B cell (primary cell): Measurements from ENCODE around the gene PDZD4. TPM values are rescaled to one million over a fixed set of nuclear protein-coding genes. Genes with fewer than 3 reads are reported as not detected.

Experiments used
- ATAC-seq: fragments of 200-7000 bp; cut with Tn5 transposase; one replicate; pipeline ENCODE4 v1.10.0; 2021; ENCODE audit warnings: low read depth, mild to moderate bottlenecking, moderate number of reproducible peaks, moderate library complexity
- CTCF ChIA-PET: fragments of 350-600 bp; sonication (Branson Sonifier 250); formaldehyde crosslinking; loops from one replicate; lab custom pipeline; 2021; ENCODE audit warnings: antibody characterized with exemption, inconsistent platforms; lab: Charles Lee
- POLR2A ChIA-PET: fragments of 350-600 bp; sonication (Branson Sonifier 250); formaldehyde crosslinking; loops from one replicate; lab custom pipeline; 2021; ENCODE audit warnings: antibody characterized with exemption; lab: Charles Lee
- DNase-seq: peaks from one replicate; pipeline ENCODE4 v3.0.0; 2013
- H2AFZ ChIP-seq: 2 replicates; pipeline ENCODE4 v1.6.1; 2012; ENCODE audit warnings: mild to moderate bottlenecking, low read depth, low read length; ENCODE audit not compliant: insufficient read depth, poor library complexity, severe bottlenecking
- H3K27ac ChIP-seq, 2 donors: 1 replicate in 1 of 2; 2 replicates in 1 of 2; pipeline ENCODE4 v1.5.1; 2012 to 2013; ENCODE audit warnings: low read length in 2 of 2, mild to moderate bottlenecking in 2 of 2, moderate library complexity in 1 of 2
- H3K27me3 ChIP-seq, 4 experiments: fragments of 200-600 bp in 1 of 4; sonication (generic) in 1 of 4; replicated peaks in 1 of 4; 1 replicate in 2 of 4; 2 replicates in 2 of 4; pipeline versions ENCODE4 v1.6.1 to v1.7.0; 2013 to 2016; ENCODE audit warnings: low read length in 3 of 4, mild to moderate bottlenecking in 2 of 4, mixed read lengths in 1 of 4, moderate library complexity in 1 of 4; ENCODE audit not compliant: insufficient read depth in 4 of 4, control insufficient read depth in 3 of 4; ENCODE audit errors: control extremely low read depth in 1 of 4
- H3K36me3 ChIP-seq, 2 experiments: replicated peaks in 1 of 2; 1 replicate in 1 of 2; 2 replicates in 1 of 2; pipeline versions ENCODE4 v1.6.1 to v1.7.1; 2013; ENCODE audit warnings: low read length in 1 of 2; ENCODE audit not compliant: insufficient read depth in 2 of 2, control insufficient read depth in 1 of 2; ENCODE audit errors: control extremely low read depth in 1 of 2, extremely low read depth in 1 of 2
- H3K4me1 ChIP-seq, 2 donors: fragments of 200-600 bp in 1 of 2; sonication (generic) in 1 of 2; 1 replicate in 1 of 2; 2 replicates in 1 of 2; pipeline versions ENCODE4 v1.5.1 to v1.6.1; 2013 to 2017; ENCODE audit warnings: low read length in 2 of 2; ENCODE audit not compliant: control insufficient read depth in 2 of 2, insufficient read depth in 2 of 2
- H3K4me2 ChIP-seq: replicated peaks from 2 replicates; pipeline ENCODE3; 2012; ENCODE audit warnings: mild to moderate bottlenecking, low read depth, low read length; ENCODE audit not compliant: poor library complexity, severe bottlenecking
- H3K4me3 ChIP-seq, 5 experiments: fragments of 200-600 bp in 1 of 5; sonication (generic) in 1 of 5; 1 replicate in 3 of 5; 2 replicates in 2 of 5; pipeline versions ENCODE4 v1.5.1 to v1.7.0; 2011 to 2016; ENCODE audit warnings: low read length in 4 of 5, mild to moderate bottlenecking in 4 of 5, low read depth in 2 of 5, control low read depth in 1 of 5, moderate library complexity in 1 of 5; ENCODE audit not compliant: insufficient read depth in 1 of 5; ENCODE audit errors: control extremely low read depth in 1 of 5, extremely low read depth in 1 of 5
- H3K79me2 ChIP-seq: fragments of 200-600 bp; sonication (generic); one replicate; pipeline ENCODE4 v1.6.0; 2016; ENCODE audit warnings: low read length; ENCODE audit not compliant: control insufficient read depth, insufficient read depth
- H3K9ac ChIP-seq: fragments of 200-600 bp; sonication (generic); 2 replicates; pipeline ENCODE4 v1.6.1; 2017; ENCODE audit warnings: mild to moderate bottlenecking, low read length, moderate library complexity
- H3K9me3 ChIP-seq, 3 donors: one replicate each; pipeline versions ENCODE4 v1.6.1 to v1.7.1; 2013; ENCODE audit warnings: low read length in 2 of 3; ENCODE audit not compliant: control insufficient read depth in 2 of 3, insufficient read depth in 1 of 3; ENCODE audit errors: control extremely low read depth in 1 of 3
- H4K20me1 ChIP-seq: 2 replicates; pipeline ENCODE4 v1.6.0; 2012; ENCODE audit warnings: mild to moderate bottlenecking, low read length; ENCODE audit not compliant: insufficient read depth, control insufficient read depth, poor library complexity, severe bottlenecking
- H3K27ac Mint-ChIP-seq: one replicate; pipeline ENCODE4 v1.8.0; 2021; ENCODE audit warnings: mixed read lengths
- H3K27me3 Mint-ChIP-seq: one replicate; pipeline ENCODE4 v1.8.0; 2021; ENCODE audit warnings: mixed read lengths
- H3K4me1 Mint-ChIP-seq: one replicate; pipeline ENCODE4 v1.8.0; 2021; ENCODE audit warnings: mixed read lengths
- H3K4me3 Mint-ChIP-seq: one replicate; pipeline ENCODE4 v1.8.0; 2021; ENCODE audit warnings: mixed read lengths
- H3K9me3 Mint-ChIP-seq: one replicate; pipeline ENCODE4 v1.8.0; 2022; ENCODE audit warnings: mixed read lengths; ENCODE audit not compliant: insufficient read depth
- EZH2 ChIP-seq: IDR thresholded peaks from 2 replicates; pipeline ENCODE4 v1.6.1; 2012; ENCODE audit warnings: borderline replicate concordance, low read depth, mild to moderate bottlenecking, moderate library complexity, low read length; ENCODE audit not compliant: insufficient read depth, poor library complexity, severe bottlenecking
- WGBS: methylation state at CpG from one replicate; pipeline ENCODE4 v1.1.5; 2013; ENCODE audit warnings: missing lambda C conversion rate; ENCODE audit not compliant: insufficient coverage; 5-methylcytosine and 5-hydroxymethylcytosine counted together
- intact Hi-C: fragments of 100-400 bp; cut with micrococcal nuclease; formaldehyde crosslinking; loops from one replicate; pipeline ENCODE4 v1.10.0; 2022
- polyA plus RNA-seq: library from polyadenylated mRNA; depleted of rRNA; stranded (reverse); fragments of >200 nt; gene quantifications from 2 replicates; pipeline ENCODE4 v1.2.3, GENCODE V29; 2012
- total RNA-seq, 2 donors: library from RNA; stranded (reverse); fragments of 120-200 nt in 1 of 2; gene quantifications; 1 replicate in 1 of 2; 2 replicates in 1 of 2; pipeline versions ENCODE4 v1.2.3 to v1.2.4, GENCODE V29; 2013 to 2022
- TF ChIP-seq, protein P1 (sequence below): fragments of 200-600 bp; IDR thresholded peaks from one replicate; pipeline ENCODE4 v1.8.0; 2022; ENCODE audit warnings: antibody characterized with exemption, mild to moderate bottlenecking

Gene PDZD4
- total and polyA plus RNA-seq, 2 donors (not counting 1 experiment from before 2014, with no cell fraction given): 0.36 TPM; not detected in 1

DNA sequence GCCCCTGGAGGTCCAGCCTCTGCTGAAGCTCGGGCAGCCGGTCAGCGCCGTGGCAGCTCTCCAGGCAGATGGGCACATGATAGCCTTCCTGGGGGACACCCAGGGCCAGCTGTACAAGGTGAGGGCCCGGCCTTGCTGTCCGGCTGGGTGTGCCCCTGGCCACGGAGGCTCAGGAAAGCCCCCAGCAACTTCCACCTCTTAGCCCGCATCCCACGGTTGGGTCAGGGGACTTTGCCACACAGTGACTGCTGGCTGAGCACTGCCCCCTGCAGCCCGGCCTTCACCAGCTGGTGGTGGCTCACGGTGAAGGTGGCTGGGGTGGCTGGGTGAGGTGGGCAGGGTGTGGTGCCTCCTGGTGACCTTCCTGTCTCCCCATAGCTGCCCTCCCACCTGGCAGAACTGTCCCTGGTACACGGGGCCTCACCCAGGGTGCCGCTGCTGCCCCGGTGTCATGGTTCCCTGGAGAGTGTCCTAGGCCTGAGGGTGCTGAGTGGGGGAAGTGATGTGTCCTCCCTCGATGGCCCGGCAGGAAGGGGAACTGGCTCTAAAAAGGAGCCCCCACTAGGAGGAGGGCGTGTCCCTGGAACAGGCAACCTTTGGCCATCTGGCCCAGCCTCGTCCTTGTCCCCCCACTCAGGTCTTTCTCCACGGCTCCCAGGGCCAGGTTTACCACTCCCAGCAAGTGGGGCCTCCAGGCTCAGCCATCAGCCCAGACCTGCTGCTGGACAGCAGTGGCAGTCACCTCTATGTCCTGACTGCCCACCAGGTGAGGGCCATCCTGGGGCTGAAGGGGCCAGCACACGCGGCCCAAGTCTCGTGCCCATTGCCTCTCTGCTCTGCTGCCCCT is 61.8 kb downstream of the PDZD4 start:
- H3K4me1 ChIP-seq: peaks cover 0 to 18% of the 10 kb centered on the region in 2 donors
- no peak overlapping the region for H3K4me2 ChIP-seq
- 78% methylated on average over 13 of the region's 22 CpGs for WGBS
- no peaks in the 10 kb centered on the region for H3K27me3 ChIP-seq
- no peaks in the 10 kb centered on the region for H3K9me3 ChIP-seq
- Mint-ChIP-seq H3K4me3 (no peak overlapping the region), H3K9me3 (no peaks in the 10 kb centered on the region), H3K27me3 (no peaks in the 10 kb centered on the region), H3K4me1 (peaks cover 14% of the 10 kb centered on the region), H3K27ac (no peak overlapping the region)
- no peak overlapping the region for H3K4me3 ChIP-seq
- no peaks in the 10 kb centered on the region for H3K79me2 ChIP-seq
- no peak for ATAC-seq
- H3K27ac ChIP-seq: no peak overlapping the region
- TF ChIP-seq, protein P1, sequence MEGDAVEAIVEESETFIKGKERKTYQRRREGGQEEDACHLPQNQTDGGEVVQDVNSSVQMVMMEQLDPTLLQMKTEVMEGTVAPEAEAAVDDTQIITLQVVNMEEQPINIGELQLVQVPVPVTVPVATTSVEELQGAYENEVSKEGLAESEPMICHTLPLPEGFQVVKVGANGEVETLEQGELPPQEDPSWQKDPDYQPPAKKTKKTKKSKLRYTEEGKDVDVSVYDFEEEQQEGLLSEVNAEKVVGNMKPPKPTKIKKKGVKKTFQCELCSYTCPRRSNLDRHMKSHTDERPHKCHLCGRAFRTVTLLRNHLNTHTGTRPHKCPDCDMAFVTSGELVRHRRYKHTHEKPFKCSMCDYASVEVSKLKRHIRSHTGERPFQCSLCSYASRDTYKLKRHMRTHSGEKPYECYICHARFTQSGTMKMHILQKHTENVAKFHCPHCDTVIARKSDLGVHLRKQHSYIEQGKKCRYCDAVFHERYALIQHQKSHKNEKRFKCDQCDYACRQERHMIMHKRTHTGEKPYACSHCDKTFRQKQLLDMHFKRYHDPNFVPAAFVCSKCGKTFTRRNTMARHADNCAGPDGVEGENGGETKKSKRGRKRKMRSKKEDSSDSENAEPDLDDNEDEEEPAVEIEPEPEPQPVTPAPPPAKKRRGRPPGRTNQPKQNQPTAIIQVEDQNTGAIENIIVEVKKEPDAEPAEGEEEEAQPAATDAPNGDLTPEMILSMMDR: no peak
- no peak for TF ChIP-seq EZH2
- H3K36me3 ChIP-seq: no peaks in the 10 kb centered on the region
- POLR2A ChIA-PET: no interaction called here
- no peak for DNase-seq
- H2AFZ ChIP-seq: no peak overlapping the region
- no peak overlapping the region for H3K9ac ChIP-seq
- CTCF ChIA-PET: interaction anchor here (0.6 kb wide), 1 partner anchor 13 kb away, joined by 3 read pairs; no protein-coding TSS in a partner anchor
- H4K20me1 ChIP-seq: no peaks in the 10 kb centered on the region
- intact Hi-C loops: no loop called here

DNA sequence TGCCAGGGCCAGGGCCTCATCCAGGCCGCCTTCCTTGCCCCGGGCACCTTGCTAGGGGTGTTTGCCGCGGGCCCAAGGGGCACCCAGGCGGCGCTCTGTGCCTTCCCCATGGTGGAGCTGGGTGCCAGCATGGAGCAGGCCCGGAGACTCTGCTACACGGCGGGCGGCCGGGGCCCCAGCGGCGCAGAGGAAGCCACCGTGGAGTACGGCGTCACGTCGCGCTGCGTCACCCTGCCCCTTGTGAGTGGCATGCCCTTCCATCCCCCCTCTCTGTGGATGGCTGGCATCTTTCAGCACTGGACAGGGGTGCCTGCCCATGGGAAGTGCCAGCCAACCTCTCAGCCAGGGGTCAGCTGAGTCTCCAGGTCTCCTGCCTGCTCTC is 62.7 kb downstream of the PDZD4 start:
- Histone ChIP-seq H3K27ac (no peak overlapping the region), H2AFZ (no peak overlapping the region), H3K27me3 (no peaks in the 10 kb centered on the region), H3K4me3 (no peak overlapping the region), H3K4me2 (no peak overlapping the region), H3K9ac (no peak overlapping the region), H4K20me1 (no peaks in the 10 kb centered on the region), H3K9me3 (no peaks in the 10 kb centered on the region), H3K4me1 (peaks cover 0 to 18% of the 10 kb centered on the region in 2 donors), H3K36me3 (no peaks in the 10 kb centered on the region), H3K79me2 (no peaks in the 10 kb centered on the region)
- H3K9me3 Mint-ChIP-seq: no peaks in the 10 kb centered on the region
- ATAC-seq (no peak), DNase-seq (no peak)
- TF ChIP-seq, protein P1: no peak
- no peak for TF ChIP-seq EZH2
- POLR2A ChIA-PET: no interaction called here
- H3K4me1 Mint-ChIP-seq: peaks cover 14% of the 10 kb centered on the region
- H3K4me3 Mint-ChIP-seq: no peak overlapping the region
- intact Hi-C loops: no loop called here
- 96% methylated on average over 13 of the region's 20 CpGs for WGBS
- no peak overlapping the region for H3K27ac Mint-ChIP-seq
- no peaks in the 10 kb centered on the region for H3K27me3 Mint-ChIP-seq
- CTCF ChIA-PET: interaction anchor here (0.6 kb wide), 1 partner anchor 12 kb away, joined by 3 read pairs; no protein-coding TSS in a partner anchor
